ENCODE measurements around the gene SUGCT. TPM values are rescaled to one million over a fixed set of nuclear protein-coding genes. Genes with fewer than 3 reads are reported as not detected.

Gene SUGCT
- total RNA-seq, 2 donors from 2014 or later: 3.3 to 15.2 TPM

- peaks cover 17 to 23% of the 10 kb centered on the region in 2 donors for H3K4me1 ChIP-seq (ENCODE audit: control insufficient read depth in 1 of 2, low read depth in 2 of 2)
- peak overlapping the region; percentile 84 to 95 for H3K27ac ChIP-seq
- ATAC-seq (ENCODE audit: insufficient number of reproducible peaks, low FRiP score, low read depth) (no peak), DNase-seq (ENCODE audit: low spot score) (no peak)
- TF ChIP-seq, protein P1, sequence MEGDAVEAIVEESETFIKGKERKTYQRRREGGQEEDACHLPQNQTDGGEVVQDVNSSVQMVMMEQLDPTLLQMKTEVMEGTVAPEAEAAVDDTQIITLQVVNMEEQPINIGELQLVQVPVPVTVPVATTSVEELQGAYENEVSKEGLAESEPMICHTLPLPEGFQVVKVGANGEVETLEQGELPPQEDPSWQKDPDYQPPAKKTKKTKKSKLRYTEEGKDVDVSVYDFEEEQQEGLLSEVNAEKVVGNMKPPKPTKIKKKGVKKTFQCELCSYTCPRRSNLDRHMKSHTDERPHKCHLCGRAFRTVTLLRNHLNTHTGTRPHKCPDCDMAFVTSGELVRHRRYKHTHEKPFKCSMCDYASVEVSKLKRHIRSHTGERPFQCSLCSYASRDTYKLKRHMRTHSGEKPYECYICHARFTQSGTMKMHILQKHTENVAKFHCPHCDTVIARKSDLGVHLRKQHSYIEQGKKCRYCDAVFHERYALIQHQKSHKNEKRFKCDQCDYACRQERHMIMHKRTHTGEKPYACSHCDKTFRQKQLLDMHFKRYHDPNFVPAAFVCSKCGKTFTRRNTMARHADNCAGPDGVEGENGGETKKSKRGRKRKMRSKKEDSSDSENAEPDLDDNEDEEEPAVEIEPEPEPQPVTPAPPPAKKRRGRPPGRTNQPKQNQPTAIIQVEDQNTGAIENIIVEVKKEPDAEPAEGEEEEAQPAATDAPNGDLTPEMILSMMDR (IDR thresholded peaks at IDR 0.05): no peak
- no peak overlapping the region for H3K4me3 ChIP-seq
- H3K36me3 ChIP-seq: no peaks in the 10 kb centered on the region
- H3K9me3 ChIP-seq: peaks cover 17% of the 10 kb centered on the region
- no peaks in the 10 kb centered on the region for H3K27me3 ChIP-seq (replicated peaks; ENCODE audit: insufficient read depth)
These were observed 303.3 kb downstream of the SUGCT start for GRCh38 chr7:40437936-40438634.

DNA sequence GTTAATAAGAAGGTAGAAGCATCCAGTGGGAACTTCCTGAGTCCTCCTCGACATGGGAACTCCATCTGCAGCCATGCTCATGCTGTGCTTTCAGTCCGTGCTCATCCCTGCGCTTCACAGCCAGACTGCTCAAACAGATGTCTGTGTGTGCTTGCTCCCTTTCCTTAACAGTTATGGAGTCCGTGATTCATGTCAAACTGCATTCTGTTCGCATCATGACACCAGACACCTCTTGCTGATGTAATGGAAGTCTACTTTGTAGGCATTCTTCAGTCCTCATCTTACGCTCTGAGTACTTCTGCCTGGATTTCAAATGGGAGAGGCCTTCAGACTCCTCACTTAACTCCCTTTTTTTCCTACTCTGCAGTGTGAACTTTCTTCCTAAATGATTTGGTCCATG lies 304.9 kb downstream of the SUGCT start:
- Histone ChIP-seq H3K4me1 (ENCODE audit: control insufficient read depth in 1 of 2, low read depth in 2 of 2) (peaks cover 17 to 23% of the 10 kb centered on the region in 2 donors), H3K4me3 (no peak overlapping the region), H3K9me3 (peaks cover 17% of the 10 kb centered on the region), H3K36me3 (no peaks in the 10 kb centered on the region), H3K27me3 (replicated peaks; ENCODE audit: insufficient read depth) (no peaks in the 10 kb centered on the region), H3K27ac (peak overlapping the region in 1 of 2 donors; percentile 60)
- TF ChIP-seq, protein P1 (IDR thresholded peaks at IDR 0.05): no peak
- ATAC-seq (ENCODE audit: insufficient number of reproducible peaks, low FRiP score, low read depth) (no peak), DNase-seq (ENCODE audit: low spot score) (no peak)

- H3K27me3 ChIP-seq (replicated peaks; ENCODE audit: insufficient read depth): no peaks in the 10 kb centered on the region
- no peaks in the 10 kb centered on the region for H3K9me3 ChIP-seq
- no peak for DNase-seq (ENCODE audit: low spot score)
- H3K4me3 ChIP-seq: no peak overlapping the region
- TF ChIP-seq, protein P1 (IDR thresholded peaks at IDR 0.05): no peak
- no peaks in the 10 kb centered on the region for H3K36me3 ChIP-seq
- H3K4me1 ChIP-seq (ENCODE audit: control insufficient read depth in 1 of 2, low read depth in 2 of 2): no peaks in the 10 kb centered on the region
- no peak for ATAC-seq (ENCODE audit: insufficient number of reproducible peaks, low FRiP score, low read depth)
- H3K27ac ChIP-seq: no peak overlapping the region
These were observed 312.5 kb downstream of the SUGCT start for GRCh38 chr7:40447345-40447744.

DNA sequence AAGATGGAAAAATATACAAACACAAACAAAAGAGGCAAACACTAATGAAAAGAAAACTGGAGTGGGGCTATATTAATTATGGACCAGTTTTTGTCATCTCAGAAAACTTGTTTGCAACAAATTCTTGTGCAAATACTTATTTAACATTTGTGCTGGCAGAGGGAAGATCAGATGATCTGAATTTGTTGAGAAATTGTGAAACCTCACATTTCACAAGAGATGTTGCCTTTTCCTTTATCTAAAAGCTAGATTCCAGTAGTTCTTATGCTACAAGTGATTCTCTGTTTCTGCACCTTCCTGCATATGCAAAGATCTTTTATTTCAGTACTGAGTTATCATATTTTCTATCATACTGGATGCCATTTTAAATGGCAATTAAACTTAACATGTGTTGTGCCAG lies 320.7 kb downstream of the SUGCT start:
- DNase-seq (ENCODE audit: low spot score) (no peak), ATAC-seq (ENCODE audit: insufficient number of reproducible peaks, low FRiP score, low read depth) (no peak)
- Histone ChIP-seq H3K27me3 (replicated peaks; ENCODE audit: insufficient read depth) (no peaks in the 10 kb centered on the region), H3K9me3 (no peaks in the 10 kb centered on the region), H3K27ac (no peak overlapping the region), H3K4me3 (no peak overlapping the region), H3K4me1 (ENCODE audit: control insufficient read depth in 1 of 2, low read depth in 2 of 2) (peaks cover 4 to 5% of the 10 kb centered on the region in 2 donors), H3K36me3 (no peaks in the 10 kb centered on the region)
- TF ChIP-seq, protein P1 (IDR thresholded peaks at IDR 0.05): no peak

DNA sequence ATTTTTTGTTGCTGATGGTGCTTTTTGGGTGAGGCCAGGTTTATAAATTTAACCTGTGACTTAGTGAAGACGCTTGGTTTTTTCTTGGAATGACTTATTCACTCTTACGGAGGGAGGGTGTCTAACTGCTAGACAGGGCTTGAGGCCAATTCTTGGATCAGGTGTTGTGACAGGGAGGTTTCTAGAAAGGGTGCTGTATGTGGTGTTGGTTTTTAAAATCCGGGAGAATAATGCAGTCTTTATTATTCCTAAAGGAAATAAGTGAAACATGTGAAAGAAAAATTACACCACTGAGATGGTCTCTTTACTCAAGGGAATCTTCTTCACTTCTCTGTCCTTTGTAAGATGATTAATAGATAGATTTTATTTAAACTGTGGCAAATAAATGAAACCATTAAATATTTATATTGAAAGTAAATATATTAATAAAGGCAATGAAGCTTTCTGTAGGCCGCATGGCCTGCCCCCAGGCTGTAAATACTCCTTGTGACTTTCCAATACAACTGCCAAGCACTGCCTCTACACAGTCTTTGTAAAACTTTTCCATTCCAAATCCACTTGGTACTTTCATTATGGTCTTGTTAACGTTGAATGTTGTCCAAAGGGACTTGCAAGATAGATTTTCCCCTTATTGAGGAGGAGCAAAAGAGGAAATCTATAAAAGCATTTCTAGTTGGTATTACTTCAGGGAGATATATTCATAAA lies 323.1 kb downstream of the SUGCT start:
- no peaks in the 10 kb centered on the region for H3K36me3 ChIP-seq
- ATAC-seq (ENCODE audit: insufficient number of reproducible peaks, low FRiP score, low read depth): no peak
- TF ChIP-seq, protein P1 (IDR thresholded peaks at IDR 0.05): no peak
- peaks cover 4 to 27% of the 10 kb centered on the region in 2 donors for H3K4me1 ChIP-seq (ENCODE audit: control insufficient read depth in 1 of 2, low read depth in 2 of 2)
- no peak for DNase-seq (ENCODE audit: low spot score)
- H3K9me3 ChIP-seq: no peaks in the 10 kb centered on the region
- H3K27me3 ChIP-seq (replicated peaks; ENCODE audit: insufficient read depth): no peaks in the 10 kb centered on the region
- no peak overlapping the region for H3K27ac ChIP-seq
- no peak overlapping the region for H3K4me3 ChIP-seq

Measured in thoracic aorta (tissue), 2 donors.